ENCODE measurements around the gene GAL3ST1. TPM values are rescaled to one million over a fixed set of nuclear protein-coding genes. Genes with fewer than 3 reads are reported as not detected.
"Not testable (repeated sequence)": the region's sequence is repeated elsewhere in the genome, so short reads cannot be mapped to it uniquely, and the experiment has no call there.

GAL3ST1 gene
- total RNA-seq, 1 donor from 2014 or later = 8.8 TPM

GRCh38 chr22:30542811-30543188 lies 31.7 kb downstream of the GAL3ST1 start:
- no peak overlapping the region for H3K27ac Mint-ChIP-seq (ENCODE audit: unreplicated experiment)
- H3K4me1 Mint-ChIP-seq = peaks cover 10% of the 10 kb centered on the region
- no peak for TF ChIP-seq CTCF (conservative IDR thresholded peaks at IDR 0.05)
- peak overlapping the region; percentile 74 for H3K4me3 Mint-ChIP-seq
- no peak for DNase-seq (ENCODE audit: low read depth, low spot score)
- no peaks in the 10 kb centered on the region for H3K9me3 Mint-ChIP-seq
- no peaks in the 10 kb centered on the region for H3K27me3 Mint-ChIP-seq (ENCODE audit: low read depth)
- H3K36me3 Mint-ChIP-seq (ENCODE audit: low read depth) = no peaks in the 10 kb centered on the region

GRCh38 chr22:30541961-30542810 lies 32.3 kb downstream of the GAL3ST1 start:
- peak overlapping the region; percentile 67 for H3K27ac Mint-ChIP-seq (ENCODE audit: unreplicated experiment)
- H3K9me3 Mint-ChIP-seq = no peaks in the 10 kb centered on the region
- peak overlapping the region; percentile 78 for H3K4me3 Mint-ChIP-seq
- DNase-seq (ENCODE audit: low read depth, low spot score) = peak; percentile 50
- no peaks in the 10 kb centered on the region for H3K36me3 Mint-ChIP-seq (ENCODE audit: low read depth)
- no peaks in the 10 kb centered on the region for H3K27me3 Mint-ChIP-seq (ENCODE audit: low read depth)
- TF ChIP-seq CTCF (conservative IDR thresholded peaks at IDR 0.05) = no peak
- H3K4me1 Mint-ChIP-seq = peaks cover 10% of the 10 kb centered on the region

- DNase-seq (ENCODE audit: low read depth, low spot score) = not testable (repeated sequence)
Observed at GRCh38 chr22:30541511-30541910, 33.0 kb downstream of the GAL3ST1 start.

DNA sequence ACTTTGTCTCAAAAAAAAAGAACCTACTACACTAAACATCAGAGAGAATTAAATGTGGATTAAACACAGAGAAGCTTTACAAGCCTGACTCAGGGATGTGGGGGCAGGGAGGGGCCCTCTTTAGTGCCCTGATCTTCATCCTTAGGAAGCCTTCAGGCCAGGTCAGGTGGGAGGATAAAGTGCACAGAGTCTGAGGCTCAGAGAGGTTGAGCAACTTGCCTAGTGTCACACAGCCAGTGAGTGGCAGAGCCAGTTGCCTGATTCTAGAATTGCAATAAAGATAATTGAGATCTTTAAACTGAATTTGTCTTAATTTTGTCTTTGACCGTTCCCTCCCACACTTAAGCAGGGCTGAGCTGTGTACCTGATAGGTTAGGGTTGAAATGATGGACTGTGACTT lies 35.1 kb downstream of the GAL3ST1 start:
- H3K9me3 Mint-ChIP-seq = no peaks in the 10 kb centered on the region
- no peaks in the 10 kb centered on the region for H3K36me3 Mint-ChIP-seq (ENCODE audit: low read depth)
- no peak overlapping the region for H3K27ac Mint-ChIP-seq (ENCODE audit: unreplicated experiment)
- peaks cover 10% of the 10 kb centered on the region for H3K4me1 Mint-ChIP-seq
- no peak overlapping the region for H3K4me3 Mint-ChIP-seq
- TF ChIP-seq CTCF (conservative IDR thresholded peaks at IDR 0.05) = no peak
- no peaks in the 10 kb centered on the region for H3K27me3 Mint-ChIP-seq (ENCODE audit: low read depth)
- no peak for DNase-seq (ENCODE audit: low read depth, low spot score)

More at GRCh38 chr22:30541511-30541910, 33.0 kb downstream of the GAL3ST1 start:
- H3K27ac Mint-ChIP-seq (ENCODE audit: unreplicated experiment) = peak overlapping the region; percentile 67
- not testable (repeated sequence) for H3K27me3 Mint-ChIP-seq (ENCODE audit: low read depth); H3K36me3 Mint-ChIP-seq (ENCODE audit: low read depth); H3K4me1 Mint-ChIP-seq; H3K9me3 Mint-ChIP-seq
- peak overlapping the region; percentile 78 for H3K4me3 Mint-ChIP-seq

DNA sequence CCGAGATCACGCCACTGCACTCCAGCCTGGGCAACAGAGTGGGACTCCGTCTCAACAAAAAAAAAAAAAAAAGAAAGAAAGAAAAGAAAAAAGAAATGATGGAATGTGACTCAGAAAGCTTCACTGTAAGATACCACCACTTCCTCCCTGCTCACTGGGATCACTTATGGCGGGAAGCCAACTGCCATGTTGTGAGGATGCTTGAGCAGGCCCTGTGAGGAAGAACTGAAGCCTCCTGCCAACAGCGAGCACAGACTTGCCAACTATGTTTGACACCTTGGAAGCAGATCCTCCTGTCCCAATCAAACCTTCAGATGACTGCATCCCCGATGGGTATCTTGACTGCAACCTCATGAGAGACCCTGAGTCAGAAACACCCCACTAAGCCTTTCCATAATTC lies 36.2 kb downstream of the GAL3ST1 start:
- Mint-ChIP-seq H3K36me3 (ENCODE audit: low read depth) (no peaks in the 10 kb centered on the region), H3K27ac (ENCODE audit: unreplicated experiment) (no peak overlapping the region), H3K27me3 (ENCODE audit: low read depth) (no peaks in the 10 kb centered on the region), H3K9me3 (no peaks in the 10 kb centered on the region), H3K4me1 (peaks cover 14% of the 10 kb centered on the region), H3K4me3 (peak overlapping the region; percentile 44)
- no peak for TF ChIP-seq CTCF (conservative IDR thresholded peaks at IDR 0.05)
- no peak for DNase-seq (ENCODE audit: low read depth, low spot score)

DNA sequence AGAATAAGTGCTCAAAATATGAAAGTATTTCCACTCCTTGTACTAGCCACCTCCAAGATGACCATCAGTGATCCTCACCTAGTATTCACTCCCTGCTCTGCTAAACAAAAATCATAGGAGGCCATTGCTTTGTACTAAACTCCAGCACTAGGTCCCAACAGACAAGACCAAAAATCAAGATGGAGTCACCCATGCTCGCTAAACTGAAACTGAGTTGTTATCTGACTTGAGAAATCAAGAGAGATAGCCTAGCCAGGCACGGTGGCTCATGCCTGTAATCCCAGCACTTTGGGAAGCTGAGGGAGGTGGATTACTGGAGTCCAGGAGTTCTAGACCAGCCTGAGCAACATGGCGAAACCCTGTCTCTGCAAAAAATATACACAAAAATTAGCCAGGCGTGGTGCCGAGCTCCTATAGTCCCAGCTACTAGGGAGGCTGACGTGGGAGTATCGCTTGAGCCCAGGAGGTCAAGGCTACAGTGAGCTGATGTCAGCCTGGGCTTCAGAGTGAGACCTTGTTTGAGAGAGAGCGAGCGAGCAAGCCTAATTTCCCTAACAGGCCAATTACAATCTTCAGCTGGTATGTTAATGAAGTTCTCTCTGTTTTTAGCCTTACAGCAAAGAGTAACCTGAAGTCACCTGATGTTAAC lies 37.3 kb downstream of the GAL3ST1 start:
- H3K27ac Mint-ChIP-seq (ENCODE audit: unreplicated experiment) = no peak overlapping the region
- no peak for TF ChIP-seq CTCF (conservative IDR thresholded peaks at IDR 0.05)
- peaks cover 8% of the 10 kb centered on the region for H3K4me1 Mint-ChIP-seq
- no peak for DNase-seq (ENCODE audit: low read depth, low spot score)
- no peak overlapping the region for H3K4me3 Mint-ChIP-seq
- H3K9me3 Mint-ChIP-seq = no peaks in the 10 kb centered on the region
- H3K36me3 Mint-ChIP-seq (ENCODE audit: low read depth) = no peaks in the 10 kb centered on the region
- no peaks in the 10 kb centered on the region for H3K27me3 Mint-ChIP-seq (ENCODE audit: low read depth)

Data from neural crest cell (in vitro differentiated cells).